ENCODE results near the gene RGPD8. TPM values are rescaled to one million over a fixed set of nuclear protein-coding genes. Genes with fewer than 3 reads are reported as not detected.

The RGPD8 gene
- total and polyA plus RNA-seq, 2 of the 13 experiments (the other 11 are each of a cell fraction or from before 2014, with no cell fraction given): 2.3 to 12.8 TPM

DNA sequence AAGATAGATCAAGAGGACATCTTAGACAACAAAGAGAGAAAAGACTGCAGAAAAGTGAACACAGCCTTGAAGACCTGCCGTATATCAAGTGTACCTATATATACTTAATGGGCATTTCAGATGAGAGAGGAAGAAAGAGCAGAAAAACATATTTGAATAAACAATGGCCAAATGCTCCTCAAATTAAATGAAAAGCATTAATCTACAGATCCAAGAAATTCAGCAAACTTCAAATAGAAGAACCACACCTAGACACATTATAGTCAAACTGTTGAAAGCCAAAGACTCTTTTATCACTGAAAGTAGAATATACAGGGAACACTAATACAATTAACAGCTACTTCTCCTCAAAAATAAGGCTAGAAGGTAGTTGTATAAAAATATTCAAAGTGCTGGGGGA lies 29.8 kb upstream of the RGPD8 start (continued):
- TF ChIP-seq GTF2F1 (IDR thresholded peaks at IDR 0.05; ENCODE audit: low read length): no peak
- TF ChIP-seq ZNF451 (CRISPR knock-in tag; IDR thresholded peaks at IDR 0.05): no peak
- TF ChIP-seq ZNF354B (CRISPR knock-in tag; IDR thresholded peaks at IDR 0.05): no peak
- TF ChIP-seq SMC3 (IDR thresholded peaks at IDR 0.05; ENCODE audit: low read length): no peak
- TF ChIP-seq ZNF672 (CRISPR knock-in tag; IDR thresholded peaks at IDR 0.05): no peak
- TF ChIP-seq BORCS8-MEF2B (CRISPR knock-in tag; IDR thresholded peaks at IDR 0.05): no peak
- TF ChIP-seq SOX5 (CRISPR knock-in tag; IDR thresholded peaks at IDR 0.05; ENCODE audit: borderline replicate concordance): no peak

DNA sequence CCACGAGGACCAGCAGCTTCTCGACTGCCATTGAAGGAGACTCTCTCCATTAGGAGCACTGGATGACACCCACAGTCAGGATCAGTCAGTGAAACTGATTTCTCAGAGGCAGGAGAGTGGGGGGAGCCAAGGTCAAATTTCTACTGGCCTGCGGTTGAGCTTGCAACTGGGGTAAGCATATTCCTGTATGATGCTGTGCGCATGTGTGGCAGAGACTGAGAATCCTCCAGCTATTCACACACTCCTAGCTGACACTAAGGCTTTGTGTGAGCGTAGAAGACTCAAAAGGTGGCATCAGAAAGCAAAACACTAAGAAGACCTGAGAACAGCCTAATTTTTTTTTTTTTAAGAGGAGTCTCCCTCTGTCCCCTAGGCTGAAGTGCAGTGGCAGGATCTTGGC lies 28.7 kb upstream of the RGPD8 start:
- POLR2A ChIA-PET: no interaction called here
- FAIRE-seq: no peak

DNA sequence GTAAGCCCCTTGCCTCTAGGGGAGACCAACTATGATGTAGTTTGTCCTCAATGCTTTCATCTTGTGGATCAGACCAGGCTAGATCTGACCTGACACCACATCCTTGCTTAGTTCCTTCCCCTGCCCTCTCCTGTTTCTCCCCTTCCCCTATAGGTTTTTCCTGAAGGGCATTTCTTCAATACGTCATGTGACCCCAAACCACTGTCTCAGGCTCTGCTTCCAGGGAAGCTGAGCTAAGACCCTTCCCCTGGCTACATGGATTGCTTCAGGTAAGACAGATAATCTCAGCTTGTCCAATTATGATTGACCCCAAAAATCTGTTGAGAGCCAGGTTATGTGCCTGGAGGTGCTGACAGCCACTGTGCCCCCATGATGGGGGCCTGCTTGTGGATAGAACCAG lies 25.9 kb upstream of the RGPD8 start:
- Histone ChIP-seq H3K27ac (ENCODE audit: extremely low read length, insufficient read depth, low read length) (no peak overlapping the region), H4K20me1 (ENCODE audit: insufficient read depth, low read length) (no peaks in the 10 kb centered on the region), H3K4me2 (ENCODE audit: low read depth, low read length) (no peak overlapping the region), H3K27me3 (ENCODE audit: control insufficient read depth in 1 of 2, insufficient read depth in 2 of 2, low read length in 2 of 2) (peaks cover 0 to 9% of the 10 kb centered on the region in 2 experiments; a peak in 1 of 5 replicates), H3K4me3 (replicated peaks in 1 of 3; ENCODE audit: insufficient read depth in 1 of 3, low read depth in 2 of 3, low read length in 3 of 3) (no peak overlapping the region), H3K9me3 (ENCODE audit: low read length) (no peaks in the 10 kb centered on the region), H3K9ac (ENCODE audit: insufficient read depth, low read depth, low read length) (no peak overlapping the region), H2AFZ (ENCODE audit: low read length) (no peak overlapping the region), H3K36me3 (replicated peaks in 1 of 2; ENCODE audit: control insufficient read depth in 1 of 2, insufficient read depth in 2 of 2, low read length in 2 of 2) (no peaks in the 10 kb centered on the region), H3K4me1 (ENCODE audit: insufficient read depth, low read length) (no peaks in the 10 kb centered on the region), H3K79me2 (ENCODE audit: insufficient read depth, low read length) (no peaks in the 10 kb centered on the region)
- no TSS peak for BruUV-seq (replicated peaks)
- POLR2A ChIA-PET: no interaction called here
- intact Hi-C loops (cut with micrococcal nuclease; ENCODE audit: unreplicated experiment) (no loop called here), in situ Hi-C loops (cut with HindIII; ENCODE audit: extremely low pct_ligation_motif_present, low pct_unique_long_range_greater_than_20kb) (no loop called here)
- no peak for TF ChIP-seq ISX (CRISPR knock-in tag; conservative IDR thresholded peaks at IDR 0.05)
- TF ChIP-seq ZNF780A (CRISPR knock-in tag; IDR thresholded peaks at IDR 0.05): no peak
- TF ChIP-seq HCFC1 (IDR thresholded peaks at IDR 0.05; ENCODE audit: low read depth, low read length): no peak
- TF ChIP-seq ZNF230 (CRISPR knock-in tag; IDR thresholded peaks at IDR 0.05): no peak
- TF ChIP-seq NFRKB (IDR thresholded peaks at IDR 0.05): no peak
- TF ChIP-seq NR2C2 (CRISPR knock-in tag; IDR thresholded peaks at IDR 0.05; ENCODE audit: borderline replicate concordance): no peak
- no peak for TF ChIP-seq ZNF367 (CRISPR knock-in tag; IDR thresholded peaks at IDR 0.05; ENCODE audit: borderline replicate concordance)
- no peak for TF ChIP-seq NCOA2 (CRISPR knock-in tag; IDR thresholded peaks at IDR 0.05)
- TF ChIP-seq, protein P1, sequence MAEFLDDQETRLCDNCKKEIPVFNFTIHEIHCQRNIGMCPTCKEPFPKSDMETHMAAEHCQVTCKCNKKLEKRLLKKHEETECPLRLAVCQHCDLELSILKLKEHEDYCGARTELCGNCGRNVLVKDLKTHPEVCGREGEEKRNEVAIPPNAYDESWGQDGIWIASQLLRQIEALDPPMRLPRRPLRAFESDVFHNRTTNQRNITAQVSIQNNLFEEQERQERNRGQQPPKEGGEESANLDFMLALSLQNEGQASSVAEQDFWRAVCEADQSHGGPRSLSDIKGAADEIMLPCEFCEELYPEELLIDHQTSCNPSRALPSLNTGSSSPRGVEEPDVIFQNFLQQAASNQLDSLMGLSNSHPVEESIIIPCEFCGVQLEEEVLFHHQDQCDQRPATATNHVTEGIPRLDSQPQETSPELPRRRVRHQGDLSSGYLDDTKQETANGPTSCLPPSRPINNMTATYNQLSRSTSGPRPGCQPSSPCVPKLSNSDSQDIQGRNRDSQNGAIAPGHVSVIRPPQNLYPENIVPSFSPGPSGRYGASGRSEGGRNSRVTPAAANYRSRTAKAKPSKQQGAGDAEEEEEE (CRISPR knock-in tag; IDR thresholded peaks at IDR 0.05; ENCODE audit: borderline replicate concordance): no peak
- no peak for TF ChIP-seq EP300 (IDR thresholded peaks at IDR 0.05; ENCODE audit: low read depth in 2 of 2, low read length in 2 of 2)
- TF ChIP-seq EP300 (CRISPR knock-in tag; IDR thresholded peaks at IDR 0.05; ENCODE audit: borderline replicate concordance): no peak
- TF ChIP-seq ZNF235 (CRISPR knock-in tag; IDR thresholded peaks at IDR 0.05; ENCODE audit: borderline replicate concordance): no peak
- no peak for FAIRE-seq
- ATAC-seq: no peak
- WGBS (ENCODE audit: low lambda C conversion rate): 34% methylated on average over 1 of the region's 1 CpG
- DNase-seq (ENCODE audit: low spot score): no peak
- CTCF ChIA-PET (ENCODE audit: low intra/inter-chr PET ratio, low total read pairs): no interaction called here

More for the DNA sequence above, 28.7 kb upstream of the RGPD8 start:
- BruUV-seq (replicated peaks): no TSS peak
- H3K9me3 ChIP-seq (ENCODE audit: low read length): no peaks in the 10 kb centered on the region
- intact Hi-C loops (cut with micrococcal nuclease; ENCODE audit: unreplicated experiment) (no loop called here), in situ Hi-C loops (cut with HindIII; ENCODE audit: extremely low pct_ligation_motif_present, low pct_unique_long_range_greater_than_20kb) (no loop called here)
- TF ChIP-seq TBX3 (IDR thresholded peaks at IDR 0.05; ENCODE audit: borderline replicate concordance): no peak
- CTCF ChIA-PET (ENCODE audit: low intra/inter-chr PET ratio, low total read pairs): no interaction called here
- H3K4me1 ChIP-seq (ENCODE audit: insufficient read depth, low read length): no peaks in the 10 kb centered on the region
- no peak overlapping the region for H3K9ac ChIP-seq (ENCODE audit: insufficient read depth, low read depth, low read length)
- no peak overlapping the region for H2AFZ ChIP-seq (ENCODE audit: low read length)
- no peak overlapping the region for H3K27ac ChIP-seq (ENCODE audit: extremely low read length, insufficient read depth, low read length)
- WGBS (ENCODE audit: low lambda C conversion rate): 43% methylated on average over 5 of the region's 5 CpGs
- no peak for ATAC-seq
- H4K20me1 ChIP-seq (ENCODE audit: insufficient read depth, low read length): no peaks in the 10 kb centered on the region
- no peaks in the 10 kb centered on the region for H3K36me3 ChIP-seq (replicated peaks in 1 of 2; ENCODE audit: control insufficient read depth in 1 of 2, insufficient read depth in 2 of 2, low read length in 2 of 2)
- peaks cover 0 to 9% of the 10 kb centered on the region in 2 experiments; a peak in 1 of 5 replicates for H3K27me3 ChIP-seq (ENCODE audit: control insufficient read depth in 1 of 2, insufficient read depth in 2 of 2, low read length in 2 of 2)
- H3K4me2 ChIP-seq (ENCODE audit: low read depth, low read length): no peak overlapping the region
- H3K4me3 ChIP-seq (replicated peaks in 1 of 3; ENCODE audit: insufficient read depth in 1 of 3, low read depth in 2 of 3, low read length in 3 of 3): no peak overlapping the region
- DNase-seq (ENCODE audit: low spot score): no peak
- H3K79me2 ChIP-seq (ENCODE audit: insufficient read depth, low read length): no peaks in the 10 kb centered on the region

All from HepG2 (cell line).